Panc1 (cell line): Measurements from ENCODE around the gene CRYGS. TPM values are rescaled to one million over a fixed set of nuclear protein-coding genes. Genes with fewer than 3 reads are reported as not detected.

Experiments used
- ATAC-seq: fragments of 200-7000 bp; cut with Tn5 transposase; 2 replicates; pipeline ENCODE4 v1.9.1; 2020; ENCODE audit warnings: mild to moderate bottlenecking, moderate library complexity
- BruUV-seq: library from RNA; stranded (reverse); fragments of 400-500 nt; replicated peaks from 2 replicates; lab custom pipeline; 2021; lab: Mats Ljungman, UMichigan
- CTCF ChIA-PET: fragments of 300-600 bp; sonication (Branson Sonifier 250); formaldehyde crosslinking; loops from one replicate; lab custom pipeline; 2022; ENCODE audit warnings: antibody characterized with exemption; lab: Charles Lee
- POLR2A ChIA-PET: fragments of 300-600 bp; sonication (Branson Sonifier 250); formaldehyde crosslinking; loops from one replicate; lab custom pipeline; 2022; ENCODE audit warnings: antibody characterized with exemption; lab: Charles Lee
- DNase-seq: peaks from one replicate; pipeline ENCODE4 v3.0.0-alpha.2; 2010; ENCODE audit warnings: low read depth, low spot score
- H3K27ac ChIP-seq: 2 replicates; pipeline ENCODE4 v1.5.1; 2011; ENCODE audit warnings: mild to moderate bottlenecking, low read length, inconsistent platforms
- H3K27me3 ChIP-seq: fragments of 200-500 bp; sonication (Bioruptor generic); 2 replicates; pipeline ENCODE4 v1.6.0; 2014; ENCODE audit warnings: low read length, inconsistent platforms; ENCODE audit not compliant: control insufficient read depth, insufficient read depth
- H3K36me3 ChIP-seq: fragments of 200-500 bp; sonication (Bioruptor generic); 2 replicates; pipeline ENCODE4 v1.5.1; 2014; ENCODE audit warnings: inconsistent platforms, mild to moderate bottlenecking, low read length, moderate library complexity; ENCODE audit not compliant: control insufficient read depth, insufficient read depth
- H3K4me1 ChIP-seq: 2 replicates; pipeline ENCODE4 v1.5.1; 2011; ENCODE audit warnings: inconsistent platforms, mild to moderate bottlenecking, low read length, moderate library complexity; ENCODE audit not compliant: control insufficient read depth, insufficient read depth
- H3K4me3 ChIP-seq, 2 experiments: 2 replicates each; pipeline ENCODE4 v1.5.1; 2011 to 2012; ENCODE audit warnings: low read depth in 2 of 2, low read length in 2 of 2, mild to moderate bottlenecking in 2 of 2, inconsistent platforms in 1 of 2, moderate library complexity in 1 of 2
- H3K9me3 ChIP-seq: fragments of 200-500 bp; sonication (Bioruptor generic); 2 replicates; pipeline ENCODE4 v1.5.1; 2014; ENCODE audit warnings: low read depth, mild to moderate bottlenecking, inconsistent platforms, low read length, moderate library complexity; ENCODE audit not compliant: control insufficient read depth, insufficient read depth
- CTCF ChIP-seq: fragments of 450-650 bp; IDR thresholded peaks from 2 replicates; pipeline ENCODE4 v1.5.1; 2017; ENCODE audit warnings: mild to moderate bottlenecking
- POLR2AphosphoS5 ChIP-seq: IDR thresholded peaks from 2 replicates; pipeline ENCODE4 v1.6.1; 2012; ENCODE audit warnings: mild to moderate bottlenecking, low read depth, low read length, moderate library complexity
- SIN3A ChIP-seq: IDR thresholded peaks from 2 replicates; pipeline ENCODE4 v1.6.1; 2012; ENCODE audit warnings: low read depth, mild to moderate bottlenecking, low read length, moderate library complexity, borderline replicate concordance; ENCODE audit not compliant: insufficient read depth
- TCF7L2 ChIP-seq: IDR thresholded peaks from 2 replicates; pipeline ENCODE4 v1.6.1; 2011; ENCODE audit warnings: mild to moderate bottlenecking, low read depth, low read length, inconsistent platforms
- in situ Hi-C: cut with HindIII; loops from 2 replicates; pipeline ENCODE4 v1.10.0; 2016; ENCODE audit warnings: low sequenced_read_pairs, low pct_unique_long_range_greater_than_20kb
- intact Hi-C: fragments of 100-400 bp; cut with micrococcal nuclease; formaldehyde crosslinking; loops from one replicate; pipeline ENCODE4 v1.10.0; 2022; ENCODE audit not compliant: unreplicated experiment
- total RNA-seq: library from RNA; stranded (reverse); gene quantifications from one replicate; pipeline ENCODE4 v1.2.1, GENCODE V29; 2021; ENCODE audit not compliant: unreplicated experiment
- TF ChIP-seq, protein P1 (sequence below), 2 experiments: IDR thresholded peaks; 2 replicates each; pipeline ENCODE4 v1.6.1; 2011 to 2012; ENCODE audit warnings: low read depth in 2 of 2, control low read depth in 1 of 2, low read length in 1 of 2, mild to moderate bottlenecking in 1 of 2, moderate library complexity in 1 of 2; ENCODE audit not compliant: insufficient read depth in 1 of 2

The CRYGS gene
- total RNA-seq, 1 experiment from 2014 or later, result 2.8 TPM

DNA sequence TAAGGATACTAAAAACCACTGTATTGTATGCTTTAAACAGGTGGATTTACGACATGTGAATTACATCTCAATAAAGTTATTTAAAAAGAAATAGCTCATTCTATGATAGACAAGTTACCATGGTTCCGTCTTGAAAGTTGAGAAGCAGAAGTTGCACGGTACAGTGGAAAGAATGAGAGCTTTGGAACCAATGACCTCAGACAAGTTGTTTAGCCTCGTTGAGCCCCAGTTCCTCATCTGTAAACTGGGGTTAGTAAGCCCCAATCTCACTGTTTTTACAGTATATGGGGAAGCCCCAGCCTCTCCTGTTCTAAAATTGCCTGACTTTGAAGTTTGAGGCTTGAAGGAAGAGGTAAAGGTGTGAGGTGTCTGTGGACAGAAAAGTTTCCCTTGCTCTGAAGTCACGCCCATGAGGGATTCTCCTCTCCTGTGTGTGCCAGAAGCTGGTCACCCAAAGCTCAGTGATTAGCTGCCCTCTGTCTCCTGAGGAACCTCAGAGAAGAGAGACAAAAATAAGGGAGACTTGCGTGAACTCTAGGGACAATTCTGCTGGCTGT lies 10.0 kb downstream of the CRYGS start:
- no peaks in the 10 kb centered on the region; the same call in 1 of the 2 replicates for H3K27me3 ChIP-seq
- CTCF ChIA-PET, result interaction anchor here (0.5 kb wide), 1 partner anchor 562 kb away, joined by 5 read pairs; no protein-coding TSS in a partner anchor

GRCh38 chr3:186532598-186533072 lies 11.5 kb downstream of the CRYGS start:
- no peak for DNase-seq
- CTCF ChIA-PET, result no interaction called here
- POLR2A ChIA-PET, result interaction anchor here (0.7 kb wide), 1 partner anchor 218 kb away, joined by 3 read pairs; no protein-coding TSS in a partner anchor

More for the DNA sequence above, 10.0 kb downstream of the CRYGS start:
- H3K4me1 ChIP-seq, result no peaks in the 10 kb centered on the region
- no peaks in the 10 kb centered on the region for H3K9me3 ChIP-seq
- H3K4me3 ChIP-seq, result no peak overlapping the region
- in situ Hi-C loops, result no loop called here
- H3K27ac ChIP-seq, result no peak overlapping the region
- intact Hi-C loops, result no loop called here
- POLR2A ChIA-PET, result no interaction called here
- no TSS peak for BruUV-seq
- TF ChIP-seq SIN3A (no peak), POLR2AphosphoS5 (no peak), TCF7L2 (no peak), CTCF (no peak)
- TF ChIP-seq, protein P1, sequence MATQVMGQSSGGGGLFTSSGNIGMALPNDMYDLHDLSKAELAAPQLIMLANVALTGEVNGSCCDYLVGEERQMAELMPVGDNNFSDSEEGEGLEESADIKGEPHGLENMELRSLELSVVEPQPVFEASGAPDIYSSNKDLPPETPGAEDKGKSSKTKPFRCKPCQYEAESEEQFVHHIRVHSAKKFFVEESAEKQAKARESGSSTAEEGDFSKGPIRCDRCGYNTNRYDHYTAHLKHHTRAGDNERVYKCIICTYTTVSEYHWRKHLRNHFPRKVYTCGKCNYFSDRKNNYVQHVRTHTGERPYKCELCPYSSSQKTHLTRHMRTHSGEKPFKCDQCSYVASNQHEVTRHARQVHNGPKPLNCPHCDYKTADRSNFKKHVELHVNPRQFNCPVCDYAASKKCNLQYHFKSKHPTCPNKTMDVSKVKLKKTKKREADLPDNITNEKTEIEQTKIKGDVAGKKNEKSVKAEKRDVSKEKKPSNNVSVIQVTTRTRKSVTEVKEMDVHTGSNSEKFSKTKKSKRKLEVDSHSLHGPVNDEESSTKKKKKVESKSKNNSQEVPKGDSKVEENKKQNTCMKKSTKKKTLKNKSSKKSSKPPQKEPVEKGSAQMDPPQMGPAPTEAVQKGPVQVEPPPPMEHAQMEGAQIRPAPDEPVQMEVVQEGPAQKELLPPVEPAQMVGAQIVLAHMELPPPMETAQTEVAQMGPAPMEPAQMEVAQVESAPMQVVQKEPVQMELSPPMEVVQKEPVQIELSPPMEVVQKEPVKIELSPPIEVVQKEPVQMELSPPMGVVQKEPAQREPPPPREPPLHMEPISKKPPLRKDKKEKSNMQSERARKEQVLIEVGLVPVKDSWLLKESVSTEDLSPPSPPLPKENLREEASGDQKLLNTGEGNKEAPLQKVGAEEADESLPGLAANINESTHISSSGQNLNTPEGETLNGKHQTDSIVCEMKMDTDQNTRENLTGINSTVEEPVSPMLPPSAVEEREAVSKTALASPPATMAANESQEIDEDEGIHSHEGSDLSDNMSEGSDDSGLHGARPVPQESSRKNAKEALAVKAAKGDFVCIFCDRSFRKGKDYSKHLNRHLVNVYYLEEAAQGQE (IDR thresholded peaks at IDR 0.05; ENCODE audit: insufficient read depth in 1 of 2, low read depth in 2 of 2, low read length in 1 of 2), result no peak
- DNase-seq (no peak), ATAC-seq (no peak)
- H3K36me3 ChIP-seq, result no peaks in the 10 kb centered on the region

More at GRCh38 chr3:186532598-186533072, 11.5 kb downstream of the CRYGS start:
- no TSS peak for BruUV-seq
- no peak for TF ChIP-seq POLR2AphosphoS5
- TF ChIP-seq SIN3A, result no peak
- TF ChIP-seq, protein P1 (IDR thresholded peaks at IDR 0.05; ENCODE audit: insufficient read depth in 1 of 2, low read depth in 2 of 2, low read length in 1 of 2), result no peak
- no peak for TF ChIP-seq CTCF
- TF ChIP-seq TCF7L2, result no peak
- no peak overlapping the region for H3K4me3 ChIP-seq
- no peaks in the 10 kb centered on the region for H3K4me1 ChIP-seq
- H3K36me3 ChIP-seq, result no peaks in the 10 kb centered on the region
- H3K27ac ChIP-seq, result no peak overlapping the region
- ATAC-seq, result no peak
- in situ Hi-C loops (no loop called here), intact Hi-C loops (no loop called here)
- no peaks in the 10 kb centered on the region; the same call in none of the 2 replicates for H3K27me3 ChIP-seq
- H3K9me3 ChIP-seq, result no peaks in the 10 kb centered on the region
